K562 (cell line): ENCODE measurements around the gene WNT3. TPM values are rescaled to one million over a fixed set of nuclear protein-coding genes. Genes with fewer than 3 reads are reported as not detected.

Experiments used
- MGA ChIP-seq: fragments of 450-650 bp; IDR thresholded peaks from 2 replicates; pipeline ENCODE4 v1.6.1; 2016; ENCODE audit warnings: mild to moderate bottlenecking, moderate library complexity
- REST ChIP-seq, 2 experiments: fragments of 450-650 bp; formaldehyde crosslinking in 1 of 2; IDR thresholded peaks; 2 replicates each; pipeline versions ENCODE4 v1.4.0 to v1.6.1; 2014 to 2020; ENCODE audit warnings: mild to moderate bottlenecking in 2 of 2, borderline replicate concordance in 1 of 2, low read depth in 1 of 2
- SMC3 ChIP-seq: conservative IDR thresholded peaks from 2 replicates; pipeline ENCODE4 v1.6.1; 2011; ENCODE audit warnings: low read depth, low read length, improper control_type of control experiment; ENCODE audit not compliant: insufficient read depth
- polyA plus RNA-seq, 8 experiments: library from polyadenylated mRNA; depleted of rRNA in 4 of 8; stranded (reverse) in 5 of 8; unstranded in 3 of 8; fragments of >200 nt; fragmentation: Nextera tagmentation in 2 of 8; fragmentation: Illumina TruSeq in 1 of 8; extraction: Ambion mirVana in 2 of 8; extraction: Trizol in 1 of 8; gene quantifications; 2 replicates each; pipeline versions ENCODE4 v1.2.1 to v1.2.3, GENCODE V29; 2011 to 2014; ENCODE audit warnings: inconsistent platforms in 1 of 8, missing spikeins in 1 of 8
- total RNA-seq, 7 experiments: library from RNA; depleted of rRNA in 6 of 7; stranded (reverse); fragments of >200 nt in 6 of 7; fragmentation: Illumina TruSeq in 2 of 7; extraction: Trizol in 2 of 7; gene quantifications; 2 replicates each; pipeline versions ENCODE4 v1.2.1 to v1.2.3, GENCODE V29; 2011 to 2021; ENCODE audit warnings: low replicate concordance in 1 of 7
- TF ChIP-seq, protein P1 (sequence below): fragments of 250-450 bp; sonication (Bioruptor Pico); IDR thresholded peaks from 2 replicates; pipeline ENCODE4 v1.4.0; 2020; ENCODE audit warnings: mild to moderate bottlenecking

Gene WNT3
- total and polyA plus RNA-seq, 9 of the 15 experiments (the other 6 are each of a cell fraction or from before 2014, with no cell fraction given): 1.5 to 6.1 (median 3.3) TPM

- TF ChIP-seq, protein P1, sequence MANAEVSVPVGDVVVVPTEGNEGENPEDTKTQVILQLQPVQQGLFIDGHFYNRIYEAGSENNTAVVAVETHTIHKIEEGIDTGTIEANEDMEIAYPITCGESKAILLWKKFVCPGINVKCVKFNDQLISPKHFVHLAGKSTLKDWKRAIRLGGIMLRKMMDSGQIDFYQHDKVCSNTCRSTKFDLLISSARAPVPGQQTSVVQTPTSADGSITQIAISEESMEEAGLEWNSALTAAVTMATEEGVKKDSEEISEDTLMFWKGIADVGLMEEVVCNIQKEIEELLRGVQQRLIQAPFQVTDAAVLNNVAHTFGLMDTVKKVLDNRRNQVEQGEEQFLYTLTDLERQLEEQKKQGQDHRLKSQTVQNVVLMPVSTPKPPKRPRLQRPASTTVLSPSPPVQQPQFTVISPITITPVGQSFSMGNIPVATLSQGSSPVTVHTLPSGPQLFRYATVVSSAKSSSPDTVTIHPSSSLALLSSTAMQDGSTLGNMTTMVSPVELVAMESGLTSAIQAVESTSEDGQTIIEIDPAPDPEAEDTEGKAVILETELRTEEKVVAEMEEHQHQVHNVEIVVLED (CRISPR knock-in tag): no peak
- TF ChIP-seq MGA: 0 out of 2 replicates have a peak, but pooled peaks have one; percentile 29
- TF ChIP-seq SMC3: peak; percentile 70
- TF ChIP-seq REST (IDR thresholded peaks at IDR 0.05; ENCODE audit: borderline replicate concordance): peak; percentile 83; the same call in 1 of the 2 replicates
- no peak for TF ChIP-seq REST (CRISPR knock-in tag; IDR thresholded peaks at IDR 0.05; ENCODE audit: low read depth)
Observed at GRCh38 chr17:46822388-46822921, 4.0 kb upstream of the WNT3 start (continued).
